Uterus (tissue), 4 donors: ENCODE data around the gene MAB21L4. TPM values are rescaled to one million over a fixed set of nuclear protein-coding genes. Genes with fewer than 3 reads are reported as not detected.

Source experiments
- DNase-seq, 2 donors: peaks; one replicate each; pipeline ENCODE4 v3.0.0-alpha.2; 2019 to 2020
- H3K27ac ChIP-seq, 2 donors: fragments of 200-600 bp; sonication (generic); 1 replicate in 1 of 2; 2 replicates in 1 of 2; pipeline ENCODE4 v1.5.1; 2016 to 2018
- H3K27me3 ChIP-seq, 2 donors: fragments of 200-600 bp; sonication (generic); one replicate each; pipeline ENCODE4 v1.5.1; 2018 to 2019; ENCODE audit warnings: control low read depth in 1 of 2
- H3K36me3 ChIP-seq, 2 donors: fragments of 200-600 bp; sonication (generic); one replicate each; pipeline ENCODE4 v1.5.1; 2019; ENCODE audit warnings: control low read depth in 1 of 2
- H3K4me1 ChIP-seq, 2 donors: fragments of 200-600 bp; sonication (generic); one replicate each; pipeline ENCODE4 v1.5.1; 2018 to 2019; ENCODE audit warnings: control low read depth in 1 of 2
- H3K4me3 ChIP-seq, 2 donors: fragments of 200-600 bp; sonication (generic); 1 replicate in 1 of 2; 2 replicates in 1 of 2; pipeline ENCODE4 v1.5.1; 2018 to 2019; ENCODE audit warnings: mild to moderate bottlenecking in 1 of 2
- H3K9me3 ChIP-seq, 2 donors: fragments of 200-600 bp; sonication (generic); one replicate each; pipeline ENCODE4 v1.5.1; 2019; ENCODE audit warnings: control low read depth in 1 of 2
- CTCF ChIP-seq, 4 experiments: fragments of 200-600 bp in 2 of 4; fragments of 450-650 bp in 2 of 4; sonication (generic) in 2 of 4; IDR thresholded peaks; one replicate each; pipeline ENCODE4 v1.5.1; 2016 to 2019; ENCODE audit warnings: antibody characterized with exemption in 4 of 4, mild to moderate bottlenecking in 2 of 4, moderate library complexity in 1 of 4
- POLR2A ChIP-seq, 2 donors: fragments of 450-650 bp; IDR thresholded peaks; one replicate each; pipeline ENCODE4 v1.6.1; 2016; ENCODE audit warnings: antibody characterized with exemption in 2 of 2, mild to moderate bottlenecking in 1 of 2, moderate library complexity in 1 of 2
- intact Hi-C: fragments of 100-400 bp; cut with DNase I; formaldehyde crosslinking; loops from one replicate; pipeline ENCODE4 v1.15.1; 2023; ENCODE audit warnings: low total_unique reads
- total RNA-seq, 4 donors: library from RNA; depleted of rRNA in 3 of 4; stranded (reverse); fragments of >200 nt in 3 of 4; gene quantifications; one replicate each; pipeline versions ENCODE4 v1.1.0 to v1.2.4, GENCODE V29; 2014 to 2023
- donor health status: DM: yes; HTN: yes; CAD: no.

The MAB21L4 gene
- total RNA-seq, 4 donors from 2014 or later, result 0.97 TPM; not detected in 3

- Histone ChIP-seq H3K9me3 (no peaks in the 10 kb centered on the region), H3K27me3 (no peaks in the 10 kb centered on the region), H3K4me1 (peaks cover 0 to 5% of the 10 kb centered on the region in 2 donors), H3K4me3 (no peak overlapping the region), H3K27ac (no peak overlapping the region), H3K36me3 (no peaks in the 10 kb centered on the region)
- TF ChIP-seq POLR2A (IDR thresholded peaks at IDR 0.05) (no peak), CTCF (IDR thresholded peaks at IDR 0.05) (no peak)
- intact Hi-C loops, result no loop called here
- DNase-seq, result peak; percentile 8 to 15
Measured at GRCh38 chr2:240919786-240920782, 24.1 kb upstream of the MAB21L4 start.

- H3K36me3 ChIP-seq, result no peaks in the 10 kb centered on the region
- TF ChIP-seq CTCF (IDR thresholded peaks at IDR 0.05), result no peak
- TF ChIP-seq POLR2A (IDR thresholded peaks at IDR 0.05), result no peak
- H3K9me3 ChIP-seq, result no peaks in the 10 kb centered on the region
- H3K27me3 ChIP-seq, result no peaks in the 10 kb centered on the region
- DNase-seq, result peak in 1 of 2 donors; percentile 10
- intact Hi-C loops, result no loop called here
- H3K27ac ChIP-seq, result no peak overlapping the region
- H3K4me3 ChIP-seq, result no peak overlapping the region
- peaks cover 0 to 12% of the 10 kb centered on the region in 2 donors for H3K4me1 ChIP-seq
Measured at GRCh38 chr2:240919161-240919781, 23.3 kb upstream of the MAB21L4 start.

- Histone ChIP-seq H3K27me3 (no peaks in the 10 kb centered on the region), H3K4me3 (no peak overlapping the region), H3K4me1 (peaks cover 0 to 12% of the 10 kb centered on the region in 2 donors), H3K27ac (no peak overlapping the region), H3K9me3 (no peaks in the 10 kb centered on the region), H3K36me3 (no peaks in the 10 kb centered on the region)
- intact Hi-C loops, result no loop called here
- TF ChIP-seq CTCF (IDR thresholded peaks at IDR 0.05), result no peak
- TF ChIP-seq POLR2A (IDR thresholded peaks at IDR 0.05), result no peak
- peak; percentile 14 to 15 for DNase-seq
Measured at GRCh38 chr2:240918258-240919091, 22.5 kb upstream of the MAB21L4 start.

GRCh38 chr2:240917684-240918257 lies 21.8 kb upstream of the MAB21L4 start:
- Histone ChIP-seq H3K9me3 (no peaks in the 10 kb centered on the region), H3K36me3 (no peaks in the 10 kb centered on the region), H3K27me3 (no peaks in the 10 kb centered on the region), H3K4me3 (no peak overlapping the region), H3K27ac (no peak overlapping the region), H3K4me1 (peaks cover 0 to 12% of the 10 kb centered on the region in 2 donors)
- TF ChIP-seq CTCF (IDR thresholded peaks at IDR 0.05) (no peak), POLR2A (IDR thresholded peaks at IDR 0.05) (no peak)
- peak; percentile 9 to 14 for DNase-seq
- intact Hi-C loops, result no loop called here
